OCI-LY3 (cell line): ENCODE data around the gene ANKRD22.

Experiments used
- EZH2phosphoT487 ChIP-seq: fragments of 200-600 bp; shearing (Covaris generic); IDR thresholded peaks from 2 replicates; pipeline ENCODE4 v1.6.1; 2018; ENCODE audit warnings: antibody characterized with exemption, mixed run types, low read depth
- TF ChIP-seq, protein P1 (sequence below): fragments of 200-600, 300-600 bp; sonication (generic); IDR thresholded peaks from 2 replicates; pipeline ENCODE4 v1.5.1; 2014; ENCODE audit warnings: antibody characterized with exemption, low read length, low read depth

GRCh38 chr10:88849234-88849633 lies 2.4 kb downstream of the ANKRD22 start:
- no peak for TF ChIP-seq EZH2phosphoT487
- TF ChIP-seq, protein P1, sequence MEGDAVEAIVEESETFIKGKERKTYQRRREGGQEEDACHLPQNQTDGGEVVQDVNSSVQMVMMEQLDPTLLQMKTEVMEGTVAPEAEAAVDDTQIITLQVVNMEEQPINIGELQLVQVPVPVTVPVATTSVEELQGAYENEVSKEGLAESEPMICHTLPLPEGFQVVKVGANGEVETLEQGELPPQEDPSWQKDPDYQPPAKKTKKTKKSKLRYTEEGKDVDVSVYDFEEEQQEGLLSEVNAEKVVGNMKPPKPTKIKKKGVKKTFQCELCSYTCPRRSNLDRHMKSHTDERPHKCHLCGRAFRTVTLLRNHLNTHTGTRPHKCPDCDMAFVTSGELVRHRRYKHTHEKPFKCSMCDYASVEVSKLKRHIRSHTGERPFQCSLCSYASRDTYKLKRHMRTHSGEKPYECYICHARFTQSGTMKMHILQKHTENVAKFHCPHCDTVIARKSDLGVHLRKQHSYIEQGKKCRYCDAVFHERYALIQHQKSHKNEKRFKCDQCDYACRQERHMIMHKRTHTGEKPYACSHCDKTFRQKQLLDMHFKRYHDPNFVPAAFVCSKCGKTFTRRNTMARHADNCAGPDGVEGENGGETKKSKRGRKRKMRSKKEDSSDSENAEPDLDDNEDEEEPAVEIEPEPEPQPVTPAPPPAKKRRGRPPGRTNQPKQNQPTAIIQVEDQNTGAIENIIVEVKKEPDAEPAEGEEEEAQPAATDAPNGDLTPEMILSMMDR, result no peak
